EH (cell line): Measurements from ENCODE around the gene SLC22A7.
"Not testable (repeated sequence)": the region's sequence is repeated elsewhere in the genome, so short reads cannot be mapped to it uniquely, and the experiment has no call there.

Experiments
- DNase-seq: peaks from one replicate; pipeline ENCODE4 v3.0.0-alpha.2; 2015; ENCODE audit warnings: low read depth

The SLC22A7 gene

DNA sequence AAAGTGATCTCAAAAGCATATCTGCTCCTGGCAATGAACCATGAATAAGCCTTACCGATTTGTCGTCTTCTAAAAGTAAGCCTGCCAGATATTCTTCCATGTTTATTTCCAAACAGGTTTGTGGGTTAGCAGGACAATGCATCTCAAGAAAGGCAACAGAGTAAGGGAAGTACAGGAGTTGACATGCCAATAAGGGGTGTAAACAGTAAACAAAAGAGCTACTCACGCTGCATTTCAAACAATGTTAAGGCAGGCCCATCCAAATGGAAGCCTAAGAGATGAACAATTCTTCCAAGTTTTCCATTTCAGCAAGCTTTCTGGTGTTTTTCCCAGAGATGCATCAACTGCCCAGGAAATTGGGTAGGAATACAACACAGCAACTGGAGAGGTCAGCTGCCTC lies 38.3 kb downstream of the SLC22A7 start:
- no peak for DNase-seq

DNA sequence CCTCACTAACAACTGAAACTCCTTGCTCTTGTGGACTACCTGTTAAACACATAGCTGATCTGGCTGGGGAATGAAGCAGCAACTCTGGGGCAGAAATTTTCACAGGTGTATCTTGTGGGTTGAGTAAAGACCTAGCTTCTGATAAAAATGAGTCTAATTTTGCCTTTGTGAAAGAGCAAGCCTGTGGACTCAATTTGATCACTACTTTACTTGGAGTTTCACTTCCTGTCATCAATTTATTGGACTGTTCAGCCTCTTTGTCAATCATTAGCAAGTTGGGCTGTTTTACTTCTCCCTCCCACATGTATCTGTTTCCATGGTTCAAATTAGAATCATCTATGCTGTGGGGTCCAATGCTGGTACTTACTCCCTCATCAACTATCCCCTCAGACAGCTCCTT lies 40.2 kb downstream of the SLC22A7 start:
- DNase-seq: no peak

DNA sequence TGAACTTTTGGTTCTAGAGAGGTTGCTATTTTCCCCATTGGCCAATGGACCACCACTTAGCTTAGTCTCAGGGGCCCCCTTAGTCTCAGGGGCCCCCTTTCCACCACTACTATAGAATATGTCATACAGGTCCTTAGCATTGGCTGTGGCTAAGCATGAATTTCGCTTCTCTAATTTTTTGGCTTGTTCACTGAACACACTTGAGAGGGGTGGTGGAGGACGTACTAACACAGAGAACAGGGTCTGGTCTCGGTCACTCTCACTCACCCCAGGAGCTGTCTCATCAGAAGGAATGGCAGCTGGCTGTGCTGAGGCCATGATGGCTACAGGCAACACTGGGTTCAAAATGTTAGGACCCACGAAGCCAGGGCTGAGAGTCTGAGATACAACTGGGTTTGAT lies 41.1 kb downstream of the SLC22A7 start:
- DNase-seq: no peak

DNA sequence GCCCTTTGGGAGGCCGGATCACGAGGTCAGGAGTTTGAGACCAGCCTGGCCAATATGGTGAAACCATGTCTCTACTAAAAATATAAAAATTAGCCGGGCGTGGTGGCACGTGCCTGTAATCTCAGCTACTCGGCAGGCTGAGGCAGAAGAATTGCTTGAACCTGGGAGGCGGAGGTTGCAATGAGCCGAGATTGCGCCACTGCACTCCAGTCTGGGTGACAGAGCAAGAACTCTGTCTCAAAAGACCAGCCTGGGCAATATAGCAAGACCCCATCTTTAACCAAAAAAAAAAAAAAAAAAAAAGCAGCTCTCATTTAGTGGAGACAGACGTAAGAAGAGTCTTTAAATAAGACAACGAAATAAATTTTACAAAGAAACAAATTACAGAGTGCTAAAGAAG lies 48.2 kb downstream of the SLC22A7 start:
- not testable (repeated sequence) for DNase-seq

DNA sequence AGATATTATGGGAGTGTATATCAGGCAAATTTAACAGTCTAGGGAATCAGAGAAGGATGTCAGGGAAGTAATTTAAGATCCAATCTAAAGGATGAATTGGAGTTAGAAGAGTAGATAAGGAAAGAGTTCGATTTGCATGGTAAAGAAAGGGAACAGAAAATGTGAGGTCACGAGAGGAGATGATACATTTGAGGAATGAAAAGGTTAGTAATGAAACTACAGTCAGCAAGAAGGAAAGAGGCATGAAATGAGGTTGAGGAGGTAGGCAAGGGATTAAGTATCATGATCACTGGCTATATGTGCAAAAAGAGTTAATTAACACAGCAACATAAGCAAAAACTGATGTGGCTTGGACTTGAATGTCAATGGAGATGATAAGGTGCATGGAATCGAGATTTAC lies 49.0 kb downstream of the SLC22A7 start:
- no peak for DNase-seq

DNA sequence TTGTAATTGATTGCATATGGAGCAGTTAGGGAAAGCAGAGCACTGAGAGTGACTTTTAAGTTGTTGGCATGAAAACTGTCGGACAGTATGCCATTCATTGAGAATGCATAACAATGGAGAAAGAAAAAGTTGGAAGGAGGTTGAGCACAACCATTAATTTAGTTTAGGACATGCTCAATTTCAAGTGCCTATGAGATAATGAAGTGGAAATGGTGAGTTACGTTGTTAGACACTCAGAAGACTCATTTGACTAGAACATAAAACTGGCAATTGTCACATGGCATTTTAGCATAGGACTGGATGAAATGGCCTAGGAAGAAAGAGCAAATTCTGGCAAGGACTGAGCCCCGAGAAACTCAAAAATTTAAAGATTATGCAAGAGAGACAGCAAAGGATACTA lies 49.4 kb downstream of the SLC22A7 start:
- no peak for DNase-seq

DNA sequence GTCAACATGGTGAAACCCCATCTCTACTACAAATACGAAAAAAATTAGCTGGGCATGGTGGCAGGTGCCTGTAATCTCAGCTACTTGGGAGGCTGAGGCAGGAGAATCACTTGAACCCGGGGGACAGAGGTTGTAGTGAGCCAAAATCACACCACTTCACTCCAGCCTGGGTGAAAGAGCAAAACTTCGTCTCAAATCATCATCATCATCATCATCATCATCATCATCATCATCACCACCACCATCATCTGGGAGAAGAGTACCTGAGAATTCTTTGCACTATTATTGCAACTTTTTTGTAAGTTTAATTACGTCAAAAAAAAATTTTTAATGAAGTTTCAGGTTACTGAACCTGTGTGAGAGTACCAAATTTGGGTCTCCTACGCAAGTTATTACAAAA lies 53.9 kb downstream of the SLC22A7 start:
- DNase-seq: not testable (repeated sequence)
